Measurements from ENCODE around the gene RTN4R.

RTN4R gene

GRCh38 chr22:20203142-20203551, 65.0 kb downstream of the RTN4R start:
- no peak for TF ChIP-seq CTCF (conservative IDR thresholded peaks at IDR 0.05; ENCODE audit: low read length)

GRCh38 chr22:20201837-20202392, 66.2 kb downstream of the RTN4R start:
- TF ChIP-seq CTCF (conservative IDR thresholded peaks at IDR 0.05; ENCODE audit: low read length) = no peak
- no peak overlapping the region for H3K4me3 ChIP-seq (ENCODE audit: low read length)
- no peak for DNase-seq (ENCODE audit: low read depth)

More at GRCh38 chr22:20203142-20203551, 65.0 kb downstream of the RTN4R start:
- no peak overlapping the region for H3K4me3 ChIP-seq (ENCODE audit: low read length)
- DNase-seq (ENCODE audit: low read depth) = peak; percentile 3

GRCh38 chr22:20199906-20200305, 68.2 kb downstream of the RTN4R start:
- TF ChIP-seq CTCF (conservative IDR thresholded peaks at IDR 0.05; ENCODE audit: low read length) = no peak
- no peak overlapping the region for H3K4me3 ChIP-seq (ENCODE audit: low read length)
- DNase-seq (ENCODE audit: low read depth) = no peak

GRCh38 chr22:20199413-20199842, 68.7 kb downstream of the RTN4R start:
- DNase-seq (ENCODE audit: low read depth) = no peak
- TF ChIP-seq CTCF (conservative IDR thresholded peaks at IDR 0.05; ENCODE audit: low read length) = no peak
- H3K4me3 ChIP-seq (ENCODE audit: low read length) = no peak overlapping the region

- no peak for DNase-seq (ENCODE audit: low read depth)
- no peak for TF ChIP-seq CTCF (conservative IDR thresholded peaks at IDR 0.05; ENCODE audit: low read length)
- no peak overlapping the region for H3K4me3 ChIP-seq (ENCODE audit: low read length)
Observed at GRCh38 chr22:20198557-20199319, 69.4 kb downstream of the RTN4R start.

GRCh38 chr22:20197407-20198030, 70.6 kb downstream of the RTN4R start:
- H3K4me3 ChIP-seq (ENCODE audit: low read length) = no peak overlapping the region
- no peak for TF ChIP-seq CTCF (conservative IDR thresholded peaks at IDR 0.05; ENCODE audit: low read length)

More at GRCh38 chr22:20197407-20198030, 70.6 kb downstream of the RTN4R start:
- no peak for DNase-seq (ENCODE audit: low read depth)
